ENCODE results near the gene ABHD12.

The ABHD12 gene

DNA sequence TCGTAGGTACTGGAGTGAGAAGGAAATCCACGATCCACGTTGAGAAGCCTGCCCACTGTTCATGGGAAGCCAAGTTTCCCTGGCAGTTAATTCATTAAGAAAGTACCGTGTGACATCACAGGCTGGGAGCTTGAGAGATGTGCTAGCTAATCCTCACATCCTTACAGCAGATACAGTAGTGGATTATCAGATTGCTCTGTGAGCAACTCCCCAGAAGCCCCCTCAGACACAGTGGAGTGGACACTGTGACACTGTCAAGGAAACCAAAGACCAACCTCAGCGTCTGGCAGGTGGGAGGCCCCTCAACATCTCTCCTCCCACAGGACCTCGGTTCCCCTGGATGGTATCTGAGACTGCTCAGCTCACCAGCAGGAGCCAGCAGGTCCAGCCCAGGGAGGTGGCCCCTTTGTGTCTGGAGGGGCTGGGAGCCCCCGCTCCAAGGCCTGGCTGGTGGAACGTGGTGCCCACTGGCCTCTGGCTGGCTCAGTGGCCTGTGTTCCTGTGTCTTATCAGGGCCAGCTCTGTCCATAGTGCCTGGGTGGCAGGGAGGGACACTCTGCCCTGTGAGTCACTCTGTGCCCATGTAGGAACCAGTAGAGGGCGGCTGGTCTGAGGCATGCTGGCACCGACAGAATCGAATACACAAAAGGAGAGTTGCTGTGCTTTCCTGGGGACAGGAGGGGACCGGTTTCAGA, 135.5 kb downstream of the ABHD12 start:
- DNase-seq = no peak

DNA sequence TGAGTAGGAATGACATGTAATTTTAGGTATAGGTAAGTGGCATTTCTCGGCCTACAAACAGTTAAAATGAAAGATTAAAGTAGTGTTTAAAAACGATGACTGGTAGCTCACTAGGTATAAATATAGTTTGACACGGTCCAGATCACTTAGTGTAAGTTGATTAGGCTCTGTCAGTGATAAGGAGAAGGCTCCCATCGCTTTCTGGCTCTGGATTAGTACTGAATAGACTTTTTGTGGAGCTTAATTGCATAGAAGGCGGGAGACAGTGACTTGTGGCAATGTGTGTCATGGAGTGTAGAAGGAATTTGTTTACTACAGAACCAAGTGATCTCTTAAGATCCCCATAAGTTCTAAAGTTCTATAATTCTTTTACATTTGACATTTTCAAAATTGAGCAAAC, 136.1 kb downstream of the ABHD12 start:
- DNase-seq = no peak

DNA sequence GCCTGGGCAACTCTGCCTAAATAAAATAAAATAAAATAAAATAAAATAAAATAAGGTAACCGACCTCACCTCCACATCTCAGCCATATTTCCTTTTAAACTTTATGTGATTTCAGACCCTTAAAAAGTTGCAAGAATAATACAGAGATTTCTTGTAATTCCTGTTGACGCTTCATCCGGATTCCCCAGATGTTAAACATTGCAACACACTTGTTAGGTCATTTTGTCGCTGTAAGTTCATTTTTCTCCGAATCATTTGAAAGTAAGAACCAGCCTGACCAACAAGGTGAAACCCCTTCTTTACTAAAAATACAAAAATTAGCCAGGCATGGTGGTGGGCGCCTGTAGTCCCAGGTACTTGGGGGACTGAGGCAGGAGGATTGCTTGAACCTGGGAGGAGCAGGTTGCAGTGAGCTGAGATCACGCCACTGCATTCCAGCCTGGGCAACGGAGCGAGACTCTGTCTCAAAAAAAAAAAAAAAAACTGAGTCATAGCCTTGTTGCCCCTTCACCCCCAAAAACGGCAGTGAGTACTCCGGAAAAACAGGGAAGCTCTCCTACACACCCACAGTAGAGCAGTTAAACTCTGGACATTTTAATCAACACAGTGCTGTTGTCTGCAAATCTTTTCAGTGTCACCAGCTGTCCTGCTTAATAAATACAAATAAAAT, 136.9 kb downstream of the ABHD12 start:
- DNase-seq = no peak

DNA sequence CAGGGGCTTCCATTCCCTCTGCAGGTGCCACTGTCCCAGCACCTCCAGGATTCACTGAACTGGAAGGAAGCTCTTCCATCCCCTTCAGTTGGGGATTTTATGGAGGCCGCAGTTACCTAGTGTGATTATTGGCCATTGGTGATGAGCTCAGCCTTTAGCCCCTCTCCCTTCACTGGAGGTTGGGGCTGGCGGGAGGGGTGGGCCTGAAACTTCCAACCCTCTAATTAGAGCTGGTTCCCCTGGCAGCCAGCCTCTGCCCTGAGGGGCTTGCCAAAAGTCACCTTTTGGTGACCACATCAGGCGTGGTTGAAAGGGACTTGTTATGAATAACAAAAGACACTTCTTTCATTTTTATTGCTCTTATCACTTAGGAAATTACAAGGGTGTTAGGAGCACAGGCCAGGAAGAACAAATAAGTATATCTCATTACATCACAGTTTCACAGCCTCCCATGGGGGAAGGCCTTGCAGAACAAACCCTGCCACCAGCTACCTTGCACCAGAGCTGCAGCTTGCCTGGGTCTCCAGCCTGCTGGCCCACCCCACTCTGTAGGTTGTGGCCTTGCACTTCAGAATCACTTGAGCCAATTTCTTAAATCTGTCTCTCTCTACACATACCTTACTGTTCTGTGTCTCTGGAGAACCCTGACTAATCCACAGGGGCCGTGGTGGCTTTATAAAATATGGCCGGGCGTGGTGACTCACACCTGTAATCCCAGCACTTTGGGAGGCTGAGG, 137.8 kb downstream of the ABHD12 start:
- no peak for DNase-seq

DNA sequence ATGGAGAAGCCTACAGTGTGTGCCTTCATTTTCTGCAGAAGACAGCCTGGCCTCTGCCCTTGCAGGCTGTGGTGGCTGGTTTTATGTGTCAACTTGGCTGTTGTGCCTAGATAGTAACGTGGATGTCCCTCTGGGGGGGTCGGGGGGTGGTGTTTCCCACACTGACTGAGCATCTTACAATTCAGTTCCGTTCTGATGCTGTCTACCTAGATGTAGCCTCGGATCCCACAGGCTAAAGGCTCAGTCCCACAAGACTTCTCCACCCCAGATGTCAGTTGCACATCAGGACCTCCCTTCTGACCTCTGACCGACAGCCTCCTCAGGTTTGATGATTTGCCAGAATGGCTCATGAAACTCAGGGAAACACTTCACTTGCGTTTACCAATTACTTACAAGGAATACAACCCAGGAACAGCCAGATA, 138.4 kb downstream of the ABHD12 start:
- DNase-seq = no peak

DNA sequence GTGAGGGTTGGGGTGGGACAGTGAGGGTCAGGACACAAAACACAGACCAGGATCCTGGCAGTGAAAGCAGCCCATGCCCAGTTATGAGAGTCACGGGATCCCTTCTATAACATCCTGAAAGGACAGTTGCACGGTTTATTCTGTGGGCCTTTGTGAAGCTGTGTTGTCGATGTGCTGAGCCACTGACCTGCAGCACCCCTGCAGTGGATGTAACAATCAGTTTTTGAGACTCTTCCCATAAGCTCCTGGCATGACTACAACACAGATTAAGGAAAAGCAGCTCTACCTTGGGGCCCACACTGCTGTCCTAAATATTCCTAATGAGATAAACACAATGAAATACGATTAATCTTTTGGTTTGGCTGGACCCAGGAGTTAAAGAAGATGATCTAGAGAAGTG, 139.1 kb downstream of the ABHD12 start:
- no peak for DNase-seq

DNA sequence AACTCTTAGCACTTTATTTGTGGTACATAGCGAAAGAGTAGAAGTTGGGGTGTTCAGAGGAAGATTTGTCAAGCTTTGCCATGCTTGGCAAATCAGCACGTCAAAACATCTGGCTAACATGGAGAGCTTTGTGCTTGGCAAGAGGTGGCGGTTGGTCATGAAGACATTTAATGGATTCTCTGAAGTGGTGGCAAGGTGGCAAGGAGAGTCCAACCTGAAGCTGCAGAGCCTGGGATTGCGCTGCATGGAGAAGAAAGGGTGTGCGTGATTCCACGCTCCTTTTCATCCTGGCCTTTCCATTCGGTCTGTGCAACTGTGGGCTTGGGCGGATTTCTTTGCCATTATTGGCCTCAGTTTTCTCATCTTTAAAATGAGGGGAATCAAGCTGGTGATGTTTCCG, 139.6 kb downstream of the ABHD12 start:
- DNase-seq = no peak

DNA sequence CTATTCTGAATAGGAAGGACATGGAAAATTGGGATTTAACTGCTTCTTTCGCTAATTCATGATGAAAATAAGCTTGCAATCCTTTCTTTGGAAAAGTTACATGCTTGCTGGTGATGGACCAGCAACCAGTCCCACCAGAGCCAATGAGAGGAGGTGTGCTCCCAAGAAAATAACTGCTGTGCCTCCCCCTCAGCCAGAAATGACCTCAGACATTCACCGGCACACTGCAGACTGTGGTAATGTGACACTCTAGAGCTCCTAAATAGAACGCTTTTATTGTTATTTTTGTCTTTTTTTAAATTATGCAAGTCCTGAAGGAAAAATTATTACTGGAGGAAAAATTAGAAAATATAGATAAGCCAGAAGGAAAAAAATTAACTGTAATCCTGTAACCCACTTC, 140.1 kb downstream of the ABHD12 start:
- DNase-seq = no peak
